Occipital lobe (tissue), 2 donors: ENCODE data around the gene ZCCHC3. TPM values are rescaled to one million over a fixed set of nuclear protein-coding genes. Genes with fewer than 3 reads are reported as not detected.
A peak's percentile ranks its signal among the peaks of the same experiment; 100 is the strongest.
"Not testable (repeated sequence)": the region's sequence is repeated elsewhere in the genome, so short reads cannot be mapped to it uniquely, and the experiment has no call there.

ENCODE experiments used
- DNase-seq: peaks from one replicate; lab custom pipeline; 2025; lab: John Stamatoyannopoulos, UW
- total RNA-seq: library from RNA; depleted of rRNA; stranded (reverse); fragments of >200 nt; gene quantifications from one replicate; pipeline ENCODE4 v1.2.3, GENCODE V29; 2014

Gene ZCCHC3, protein sequence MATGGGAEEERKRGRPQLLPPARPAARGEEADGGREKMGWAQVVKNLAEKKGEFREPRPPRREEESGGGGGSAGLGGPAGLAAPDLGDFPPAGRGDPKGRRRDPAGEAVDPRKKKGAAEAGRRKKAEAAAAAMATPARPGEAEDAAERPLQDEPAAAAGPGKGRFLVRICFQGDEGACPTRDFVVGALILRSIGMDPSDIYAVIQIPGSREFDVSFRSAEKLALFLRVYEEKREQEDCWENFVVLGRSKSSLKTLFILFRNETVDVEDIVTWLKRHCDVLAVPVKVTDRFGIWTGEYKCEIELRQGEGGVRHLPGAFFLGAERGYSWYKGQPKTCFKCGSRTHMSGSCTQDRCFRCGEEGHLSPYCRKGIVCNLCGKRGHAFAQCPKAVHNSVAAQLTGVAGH
- total RNA-seq, result 27.0 TPM

DNA sequence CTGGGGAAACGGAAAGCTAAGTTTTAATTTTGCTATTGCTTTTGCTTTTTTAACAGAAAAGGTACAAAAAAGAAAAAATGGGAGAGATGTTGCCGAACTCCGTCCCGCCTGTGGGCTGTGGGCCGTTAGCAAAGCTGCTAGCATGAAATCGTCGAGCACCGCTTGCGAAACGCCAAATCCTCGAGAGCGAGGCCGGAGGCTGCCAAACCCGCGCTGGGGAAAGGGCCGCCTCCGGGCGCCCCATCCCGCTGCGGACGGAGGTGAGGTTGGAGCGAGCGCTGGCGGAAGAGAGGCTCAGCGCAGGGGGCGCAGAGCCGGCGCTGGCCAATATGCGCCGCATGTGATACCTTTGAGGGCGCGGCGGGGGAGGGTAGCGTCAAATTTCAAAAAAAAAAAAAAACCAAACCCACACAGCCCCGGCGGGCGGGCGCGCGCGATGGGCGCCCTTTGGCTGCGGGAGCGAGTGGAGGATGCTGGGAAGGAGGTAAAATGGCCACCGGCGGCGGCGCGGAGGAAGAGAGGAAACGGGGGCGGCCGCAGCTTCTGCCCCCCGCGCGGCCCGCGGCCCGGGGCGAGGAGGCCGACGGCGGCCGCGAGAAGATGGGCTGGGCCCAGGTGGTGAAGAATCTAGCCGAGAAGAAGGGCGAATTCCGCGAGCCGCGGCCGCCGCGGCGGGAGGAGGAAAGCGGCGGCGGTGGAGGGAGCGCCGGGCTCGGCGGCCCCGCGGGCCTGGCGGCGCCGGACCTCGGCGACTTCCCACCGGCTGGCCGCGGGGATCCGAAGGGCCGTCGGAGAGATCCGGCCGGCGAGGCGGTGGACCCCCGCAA lies at the start of gene ZCCHC3:
ZCCHC3 (plus strand) TSS at position 473 of the 827 bp plus-strand sequence; CDS start at position 490, 17 bp downstream.
- peak; percentile 72 for DNase-seq

DNA sequence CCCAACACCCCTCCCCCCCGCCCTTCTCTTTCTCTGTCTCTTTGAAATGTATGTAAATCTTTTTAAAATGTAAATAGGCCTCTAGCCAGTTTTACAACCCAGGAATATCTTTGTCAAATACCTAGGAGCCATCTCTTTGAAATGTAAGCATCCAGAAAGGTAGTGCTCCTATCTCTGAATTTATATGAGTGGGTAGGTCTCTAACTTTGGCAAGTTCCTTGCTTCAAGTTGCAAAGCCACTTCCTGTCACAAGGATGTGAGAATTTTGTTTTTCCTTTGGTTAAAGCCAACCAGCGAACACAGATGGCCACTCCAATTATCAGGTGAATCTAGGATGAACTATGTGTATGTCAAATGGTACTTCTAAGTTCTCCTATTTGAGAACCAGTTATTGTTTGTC lies 46.0 kb upstream of the ZCCHC3 start:
- DNase-seq, result no peak

DNA sequence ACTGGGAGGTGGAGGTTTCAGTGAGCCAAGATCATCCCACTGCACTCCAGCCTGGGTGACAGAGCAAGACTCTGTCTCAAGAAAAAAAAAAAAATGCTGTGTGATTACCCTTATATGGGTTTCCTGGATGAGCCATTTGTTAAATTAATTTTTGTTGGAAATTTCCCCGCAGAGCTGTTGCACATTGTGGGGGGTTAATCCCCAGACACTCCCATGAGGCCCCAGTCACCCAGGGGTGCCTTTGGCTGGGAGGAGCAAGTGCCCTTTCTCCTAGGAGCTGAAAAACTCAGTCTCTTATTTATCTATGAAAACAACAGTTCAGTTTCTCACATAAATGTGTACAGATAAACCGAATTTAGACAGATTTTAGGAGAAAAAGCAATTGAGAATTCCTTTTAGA lies 44.6 kb upstream of the ZCCHC3 start:
- no peak for DNase-seq

- DNase-seq, result not testable (repeated sequence)
Measured at GRCh38 chr20:253447-253846, 43.9 kb upstream of the ZCCHC3 start.

- no peak for DNase-seq
Measured at GRCh38 chr20:257419-257818, 40.0 kb upstream of the ZCCHC3 start, which contains the start of gene DEFB132. TSS of gene DEFB132 (plus strand) at chr20:257724. CDS start at chr20:257779, 55 bp downstream.

DNA sequence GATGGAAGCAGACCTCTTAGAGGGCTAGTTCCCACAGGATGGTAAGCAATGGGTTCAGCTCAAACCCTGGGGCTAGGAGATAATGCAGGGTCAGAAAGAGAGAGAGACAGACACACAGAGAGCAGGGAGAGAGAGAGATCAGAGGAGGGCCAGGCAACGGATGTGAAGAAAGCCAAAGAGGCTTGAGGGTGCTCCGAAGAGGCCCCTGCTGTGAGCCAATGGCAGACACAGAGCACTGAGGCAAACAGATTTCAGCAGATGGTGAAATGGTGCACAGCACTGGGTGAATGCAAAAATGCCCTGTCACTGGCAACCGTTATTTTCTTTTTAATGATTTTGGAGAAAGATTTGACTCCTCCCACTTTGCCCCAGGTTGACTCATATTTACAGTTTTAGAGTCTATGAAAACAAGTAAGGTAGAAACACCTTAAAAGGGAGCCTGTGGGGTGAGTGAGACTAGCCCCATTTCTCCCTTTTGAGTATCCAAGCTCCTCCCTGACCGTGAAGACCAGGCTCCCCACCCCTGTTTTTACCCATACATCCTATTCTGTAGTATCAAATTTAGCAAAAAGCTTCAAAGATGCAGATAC lies 39.0 kb upstream of the ZCCHC3 start:
- no peak for DNase-seq

DNA sequence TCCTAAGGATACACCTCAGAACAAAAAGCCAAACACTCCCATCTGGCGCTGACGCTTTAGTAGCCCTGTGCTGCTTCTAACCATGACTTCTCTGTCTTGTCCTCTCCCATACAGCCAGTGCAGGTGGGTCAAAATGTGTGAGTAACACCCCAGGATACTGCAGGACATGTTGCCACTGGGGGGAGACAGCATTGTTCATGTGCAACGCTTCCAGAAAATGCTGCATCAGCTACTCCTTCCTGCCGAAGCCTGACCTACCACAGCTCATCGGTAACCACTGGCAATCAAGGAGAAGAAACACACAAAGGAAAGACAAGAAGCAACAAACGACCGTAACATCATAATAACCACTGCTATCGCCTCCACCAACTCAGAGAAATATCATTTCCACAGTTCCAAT lies 38.4 kb upstream of the ZCCHC3 start:
- no peak for DNase-seq

DNA sequence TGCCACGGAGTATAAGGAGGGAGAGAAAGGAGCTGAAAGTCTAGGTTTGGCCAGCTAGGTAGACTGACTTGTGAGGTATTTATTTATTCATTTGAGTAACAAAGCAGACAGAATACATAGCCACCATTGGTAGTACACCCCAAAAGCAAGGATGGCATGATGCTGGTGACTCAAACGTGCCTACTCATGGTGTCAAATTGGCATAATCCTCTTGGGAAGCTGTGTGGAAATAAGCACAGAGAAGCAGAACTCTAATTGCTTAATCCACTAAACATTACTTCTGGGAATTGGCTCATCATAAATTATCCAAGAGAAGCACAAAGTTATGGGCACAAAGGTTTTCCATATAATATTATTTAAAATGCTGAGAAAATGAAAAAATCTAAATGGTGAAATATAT lies 37.4 kb upstream of the ZCCHC3 start:
- no peak for DNase-seq

GRCh38 chr20:263701-264100 lies 33.7 kb upstream of the ZCCHC3 start:
- no peak for DNase-seq

DNA sequence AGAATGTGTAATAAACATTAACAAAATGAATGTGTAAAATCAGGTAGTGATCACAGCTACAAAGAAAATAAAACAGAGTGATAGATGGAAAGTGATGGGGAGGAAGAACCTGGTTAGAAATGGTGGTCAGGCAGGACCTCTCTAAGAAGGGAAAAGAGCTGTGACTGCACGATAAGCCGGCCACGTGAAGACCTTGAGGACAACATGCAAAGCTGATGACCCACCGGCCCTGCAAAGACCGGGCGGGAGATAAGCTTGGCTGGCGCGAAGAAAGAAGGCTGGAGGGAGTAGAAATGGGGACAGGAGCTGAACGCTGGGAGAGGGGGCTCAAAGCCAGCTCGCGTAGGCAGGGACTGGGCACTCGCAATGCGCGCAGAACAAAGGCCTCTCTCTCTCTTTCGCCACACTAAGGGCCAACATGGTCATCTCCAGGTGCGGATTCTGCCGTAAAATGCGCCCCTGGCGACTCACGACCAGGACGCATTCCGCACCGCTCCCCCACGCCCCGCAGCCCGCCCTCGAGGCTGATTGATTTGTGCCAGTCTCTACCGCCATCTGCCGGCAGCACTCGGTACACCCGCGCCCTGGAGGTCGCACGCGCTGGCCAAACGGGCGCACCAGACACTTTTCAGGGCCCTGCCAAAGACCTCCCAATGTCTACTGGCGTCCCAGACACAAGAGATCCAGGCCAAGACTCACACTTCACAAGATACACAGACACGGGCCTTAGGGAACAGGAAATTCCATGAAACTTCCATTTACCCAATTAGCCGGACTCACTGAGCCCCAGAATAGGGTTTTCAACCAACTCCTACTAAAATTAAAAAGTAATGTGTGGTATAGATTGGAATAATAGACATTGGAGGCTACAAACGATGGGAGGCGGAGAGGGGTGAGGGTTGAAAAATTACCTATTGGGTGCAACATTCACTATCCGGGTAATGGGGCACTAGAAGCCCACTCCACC lies 30.5 kb upstream of the ZCCHC3 start:
- peak; percentile 73 for DNase-seq

DNA sequence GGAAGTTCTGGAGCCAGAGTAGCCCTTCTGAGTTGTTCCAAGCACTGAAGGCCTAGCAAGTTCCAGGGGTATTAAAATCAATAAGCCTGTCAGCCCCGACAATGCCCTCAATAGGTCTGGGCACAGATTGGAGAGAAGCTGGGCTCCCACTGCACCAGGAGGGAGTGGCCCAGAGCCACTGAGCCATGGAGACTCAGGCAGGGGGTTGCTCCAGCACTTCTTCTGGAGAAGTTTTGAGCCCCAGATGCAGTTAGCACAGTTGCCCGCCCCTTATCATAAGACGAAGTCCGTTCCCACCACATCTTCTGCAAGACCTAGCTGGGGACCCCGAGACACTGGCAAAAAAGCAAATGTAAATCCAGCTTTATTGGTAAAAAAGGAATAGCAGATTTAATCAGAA lies 26.9 kb upstream of the ZCCHC3 start:
- no peak for DNase-seq

GRCh38 chr20:271069-271468 lies 26.3 kb upstream of the ZCCHC3 start:
- no peak for DNase-seq

DNA sequence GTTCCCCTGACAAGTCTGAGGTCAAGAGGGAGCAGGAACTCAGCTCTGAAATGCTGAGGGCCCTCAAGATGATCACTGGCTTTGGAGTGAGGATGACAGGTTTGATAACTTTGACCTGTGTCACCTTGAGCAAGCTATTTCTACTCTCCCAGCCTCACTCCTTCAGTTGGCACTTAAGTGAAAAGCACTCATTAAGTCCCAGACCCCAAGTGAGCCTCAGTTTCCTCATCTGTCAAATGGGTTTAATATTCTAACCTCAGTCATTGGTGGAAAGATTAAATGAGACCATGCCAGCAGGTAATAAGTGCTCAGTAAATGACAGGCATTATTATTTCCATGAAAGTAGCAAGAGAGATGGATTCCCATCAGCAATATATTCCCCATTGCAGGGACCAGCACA lies 25.8 kb upstream of the ZCCHC3 start:
- DNase-seq, result no peak

DNA sequence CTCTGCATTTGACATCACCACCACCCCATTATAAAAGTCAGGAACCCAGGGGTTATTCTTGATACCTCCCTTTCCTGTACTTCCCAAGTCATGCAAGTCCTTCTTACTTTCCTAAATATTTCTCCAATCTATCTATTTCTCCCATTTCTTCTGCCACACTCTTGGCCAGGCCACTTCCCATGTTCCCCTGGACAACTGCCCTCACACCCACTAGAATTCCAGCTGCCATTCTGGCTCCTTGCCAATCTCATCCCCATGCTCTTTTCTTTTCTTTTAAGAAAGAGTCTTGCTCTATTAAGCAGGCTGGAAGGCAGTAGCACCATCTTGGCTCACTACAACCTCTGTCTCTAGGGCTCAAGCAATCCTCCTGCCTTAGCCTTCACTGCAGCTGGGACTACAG lies 24.7 kb upstream of the ZCCHC3 start:
- no peak for DNase-seq

DNA sequence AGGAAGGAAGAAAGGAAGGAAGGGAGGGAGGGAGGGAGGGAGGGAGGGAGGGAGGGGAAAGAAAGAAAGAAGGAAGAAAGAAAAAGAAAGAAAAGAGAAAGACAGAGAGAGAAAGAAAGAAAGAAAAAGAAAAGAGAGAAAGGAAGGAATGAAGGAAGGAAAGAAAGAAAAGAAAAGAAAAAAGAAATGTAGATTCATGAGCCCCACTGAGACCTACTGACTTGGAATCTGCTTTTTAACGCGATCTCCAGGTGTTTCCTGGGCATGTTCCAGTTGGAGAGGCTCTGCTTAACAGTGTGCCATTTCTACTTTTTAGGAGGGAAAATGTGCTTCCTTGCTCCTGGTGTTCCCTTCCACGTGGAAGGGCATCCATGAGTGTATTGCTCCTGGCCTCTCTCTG lies 23.5 kb upstream of the ZCCHC3 start:
- no peak for DNase-seq

DNA sequence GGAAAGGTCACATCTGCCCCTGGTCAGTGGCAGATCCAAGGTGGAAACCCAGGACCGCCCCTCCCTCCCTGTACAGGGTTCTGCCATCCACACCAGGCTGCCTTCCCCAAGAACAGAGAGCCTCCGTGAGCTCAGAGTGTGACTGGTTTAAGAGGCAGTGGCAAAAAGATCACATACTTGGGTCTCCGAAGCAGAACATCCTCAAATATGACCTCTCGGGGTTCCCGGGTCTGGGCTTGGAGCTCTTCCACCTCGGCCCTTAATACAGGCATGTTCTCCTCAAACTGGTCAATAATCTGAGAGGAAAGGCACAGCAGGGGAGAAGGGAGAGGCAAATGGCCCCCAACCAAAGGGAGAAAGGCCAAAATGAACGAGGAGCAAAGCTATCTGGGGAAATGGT lies 21.6 kb upstream of the ZCCHC3 start:
- DNase-seq, result no peak

DNA sequence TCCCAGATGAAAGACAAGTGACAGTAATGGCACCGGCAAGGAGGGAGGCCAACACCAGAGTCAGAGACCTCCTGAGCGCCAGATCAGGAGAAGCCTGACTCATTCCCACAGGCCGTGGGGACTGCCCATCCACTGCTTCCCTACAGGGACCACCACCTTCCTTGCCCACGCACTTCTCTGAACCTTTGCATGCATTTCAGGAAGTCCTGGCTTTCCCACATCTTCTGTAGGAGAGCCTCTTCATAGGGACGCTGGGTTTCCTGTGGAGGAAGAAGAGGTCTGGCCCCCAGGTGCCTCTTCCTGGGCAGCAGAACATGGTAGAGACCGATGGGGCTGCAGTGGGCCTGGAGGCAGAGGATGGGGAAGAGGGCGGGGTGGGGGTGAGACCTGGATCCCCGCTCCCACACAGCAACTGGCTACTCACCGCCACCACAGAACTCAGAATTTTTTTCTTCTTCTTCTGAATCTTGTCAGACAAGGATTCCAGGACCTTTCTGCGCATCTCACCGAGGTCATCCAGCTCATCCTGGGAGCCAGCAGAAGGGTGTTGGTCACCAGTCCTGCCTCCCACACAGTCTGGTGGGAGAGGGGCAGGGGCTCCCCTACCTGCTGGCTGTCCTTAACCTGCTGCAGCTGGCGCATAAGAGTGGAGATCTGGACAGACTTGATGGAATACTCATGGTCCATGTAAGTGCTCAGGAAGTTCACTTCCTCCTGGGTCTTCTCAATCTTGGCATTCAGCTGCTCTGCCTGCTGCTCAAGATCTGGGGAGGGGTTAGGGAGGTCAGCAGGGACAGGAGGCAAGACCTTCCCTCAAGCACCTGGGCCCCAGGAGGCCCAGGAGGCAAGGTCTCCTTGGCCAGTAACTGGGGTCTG lies 20.5 kb upstream of the ZCCHC3 start:
- no peak for DNase-seq

GRCh38 chr20:277496-277781 lies 19.9 kb upstream of the ZCCHC3 start:
- no peak for DNase-seq

GRCh38 chr20:278181-278580 lies 19.2 kb upstream of the ZCCHC3 start:
- no peak for DNase-seq
